Gastroesophageal sphincter (tissue), 4 donors: ENCODE data around the gene ABHD10. TPM values are rescaled to one million over a fixed set of nuclear protein-coding genes. Genes with fewer than 3 reads are reported as not detected.

Experiments
- ATAC-seq: fragments of 150-250 bp; one replicate; pipeline ENCODE4 v1.9.1; 2016; ENCODE audit warnings: mild to moderate bottlenecking, moderate library complexity
- H3K27ac ChIP-seq, 4 donors: fragments of 200-600 bp; sonication (generic) in 3 of 4; 1 replicate in 3 of 4; 2 replicates in 1 of 4; pipeline ENCODE4 v1.5.1; 2016 to 2019
- H3K27me3 ChIP-seq: fragments of 200-600 bp; sonication (generic); one replicate; pipeline ENCODE4 v1.5.1; 2019
- H3K36me3 ChIP-seq, 2 donors: fragments of 200-600 bp; sonication (generic); one replicate each; pipeline ENCODE4 v1.5.1; 2019; ENCODE audit warnings: control low read depth in 1 of 2
- H3K4me1 ChIP-seq, 3 donors: fragments of 200-600 bp; sonication (generic); 1 replicate in 2 of 3; 2 replicates in 1 of 3; pipeline ENCODE4 v1.5.1; 2016 to 2019; ENCODE audit warnings: control low read depth in 2 of 3
- H3K4me3 ChIP-seq, 2 donors: fragments of 200-600 bp; sonication (generic); one replicate each; pipeline ENCODE4 v1.5.1; 2019; ENCODE audit warnings: mild to moderate bottlenecking in 1 of 2, moderate library complexity in 1 of 2
- H3K9me3 ChIP-seq, 3 donors: fragments of 200-600 bp; sonication (generic); one replicate each; pipeline ENCODE4 v1.5.1; 2017 to 2019; ENCODE audit warnings: control low read depth in 2 of 3
- CTCF ChIP-seq, 4 experiments: fragments of 200-600 bp in 2 of 4; fragments of 450-650 bp in 2 of 4; sonication (generic) in 1 of 4; IDR thresholded peaks; one replicate each; pipeline ENCODE4 v1.5.1; 2017 to 2019; ENCODE audit warnings: antibody characterized with exemption in 4 of 4, mild to moderate bottlenecking in 2 of 4, moderate library complexity in 2 of 4
- EP300 ChIP-seq: sonication (generic); formaldehyde crosslinking; IDR thresholded peaks from one replicate; pipeline ENCODE4 v1.6.1; 2017; ENCODE audit warnings: antibody characterized with exemption, mild to moderate bottlenecking
- POLR2A ChIP-seq, 2 donors: fragments of 450-650 bp; IDR thresholded peaks; one replicate each; pipeline ENCODE4 v1.6.1; 2017; ENCODE audit warnings: antibody characterized with exemption in 2 of 2, mild to moderate bottlenecking in 2 of 2, moderate library complexity in 1 of 2
- POLR2AphosphoS5 ChIP-seq: sonication (generic); formaldehyde crosslinking; IDR thresholded peaks from one replicate; pipeline ENCODE4 v1.6.1; 2017; ENCODE audit warnings: antibody characterized with exemption
- WGBS, 2 donors: methylation state at CpG; one replicate each; pipeline ENCODE4 v1.1.5; 2018; ENCODE audit warnings: low coverage in 1 of 2; 5-methylcytosine and 5-hydroxymethylcytosine counted together
- total RNA-seq, 4 donors: library from RNA; depleted of rRNA; stranded (reverse); fragments of >200 nt; gene quantifications; one replicate each; pipeline ENCODE4 v1.1.0, GENCODE V29; 2016

The ABHD10 gene
- total RNA-seq: 10 to 100 TPM; 10.6 to 22.4 (median 17.1) TPM

GRCh38 chr3:111978583-111979433 is at the start of gene ABHD10:
Gene ABHD10 (plus strand): TSS chr3:111979026. CDS start chr3:111979062, 36 bp downstream.
- WGBS, 2 donors: 0 to 3% methylated on average over 8 to 20 of the region's 61 CpGs
- peak; percentile 97 for ATAC-seq

DNA sequence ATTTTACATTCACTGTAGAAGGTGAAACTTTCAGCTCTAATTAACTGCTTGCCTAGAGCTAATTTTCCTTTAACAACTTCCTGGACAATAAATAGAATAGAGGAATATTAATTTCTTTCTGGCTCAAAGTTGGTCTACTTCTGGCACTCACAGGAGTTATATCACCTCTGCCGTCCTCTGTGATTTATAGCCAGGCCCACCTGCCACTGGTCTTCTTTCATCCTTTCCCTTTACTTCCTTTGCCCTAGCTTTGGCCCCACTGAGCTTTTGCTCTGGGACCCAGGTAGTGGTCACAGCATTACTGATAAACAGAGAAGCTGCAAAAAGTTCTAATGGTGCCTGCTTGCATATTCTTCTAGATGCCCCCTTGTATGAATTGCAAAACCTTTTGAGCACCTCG is 49.3 kb upstream of the ABHD10 start:
- WGBS, 2 donors: 73 to 88% methylated on average over 2 of the region's 2 CpGs

More at GRCh38 chr3:111978583-111979433, at the start of gene ABHD10:
- no peaks in the 10 kb centered on the region for H3K9me3 ChIP-seq
- TF ChIP-seq EP300 (no peak), CTCF (IDR thresholded peaks at IDR 0.05) (no peak), POLR2A (IDR thresholded peaks at IDR 0.05) (peak; percentile 77 to 84), POLR2AphosphoS5 (peak; percentile 96)
- H3K4me1 ChIP-seq: peaks cover 2 to 34% (median 4%) of the 10 kb centered on the region in 3 donors
- H3K36me3 ChIP-seq: peaks cover 0 to 14% of the 10 kb centered on the region in 2 donors
- peak within 1 kb of the TSS; percentile 80 to 90 (median 88) for H3K27ac ChIP-seq
- peak within 1 kb of the TSS; percentile 86 to 92 for H3K4me3 ChIP-seq
- H3K27me3 ChIP-seq: no peaks in the 10 kb centered on the region

GRCh38 chr3:111932946-111933345 is 45.9 kb upstream of the ABHD10 start:
- no peak for TF ChIP-seq POLR2A (IDR thresholded peaks at IDR 0.05)
- H3K9me3 ChIP-seq: no peaks in the 10 kb centered on the region
- peaks cover 0 to 17% (median 0%) of the 10 kb centered on the region in 3 donors for H3K4me1 ChIP-seq
- no peak overlapping the region for H3K27ac ChIP-seq
- H3K27me3 ChIP-seq: no peaks in the 10 kb centered on the region
- no peak for ATAC-seq
- H3K4me3 ChIP-seq: no peak overlapping the region
- H3K36me3 ChIP-seq: peaks cover 0 to 12% of the 10 kb centered on the region in 2 donors
- WGBS, 2 donors: 43 to 49% methylated on average over 2 to 3 of the region's 3 CpGs

More for the DNA sequence above, 49.3 kb upstream of the ABHD10 start:
- H3K9me3 ChIP-seq: no peaks in the 10 kb centered on the region
- TF ChIP-seq POLR2A (IDR thresholded peaks at IDR 0.05) (no peak), EP300 (no peak), POLR2AphosphoS5 (no peak), CTCF (IDR thresholded peaks at IDR 0.05) (no peak)
- ATAC-seq: no peak
- H3K4me3 ChIP-seq: no peak overlapping the region
- no peak overlapping the region for H3K27ac ChIP-seq
- H3K27me3 ChIP-seq: no peaks in the 10 kb centered on the region
- H3K4me1 ChIP-seq: peaks cover 0 to 27% (median 1%) of the 10 kb centered on the region in 3 donors
- H3K36me3 ChIP-seq: peaks cover 0 to 26% of the 10 kb centered on the region in 2 donors

GRCh38 chr3:111936191-111936841 is 42.5 kb upstream of the ABHD10 start:
- no peaks in the 10 kb centered on the region for H3K27me3 ChIP-seq
- no peaks in the 10 kb centered on the region for H3K9me3 ChIP-seq
- peak overlapping the region in 1 of 4 donors; percentile 1 for H3K27ac ChIP-seq
- peaks cover 0 to 17% (median 0%) of the 10 kb centered on the region in 3 donors for H3K4me1 ChIP-seq
- peaks cover 0 to 45% of the 10 kb centered on the region in 2 donors for H3K36me3 ChIP-seq
- no peak for ATAC-seq
- TF ChIP-seq EP300: no peak
- no peak for TF ChIP-seq POLR2A (IDR thresholded peaks at IDR 0.05)
- no peak for TF ChIP-seq POLR2AphosphoS5
- TF ChIP-seq CTCF (IDR thresholded peaks at IDR 0.05): no peak
- H3K4me3 ChIP-seq: no peak overlapping the region

DNA sequence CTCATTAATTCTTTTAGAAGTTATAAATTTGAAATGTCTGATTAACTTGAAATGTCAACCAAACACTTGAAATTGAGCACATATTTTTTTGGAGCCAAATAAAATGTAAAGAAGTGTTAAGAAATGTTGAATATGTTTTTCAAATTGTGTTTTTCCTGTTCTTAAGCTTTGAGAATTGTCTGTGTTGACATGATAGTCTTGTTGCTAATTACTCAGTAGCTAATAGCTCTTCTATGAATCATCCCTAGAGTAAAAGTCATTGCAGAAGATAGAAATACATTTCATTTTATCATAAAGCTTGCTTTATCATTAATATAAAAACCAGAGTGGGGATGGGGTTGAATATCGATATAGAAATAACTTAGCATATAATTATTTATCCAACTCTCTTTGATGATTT is 41.9 kb upstream of the ABHD10 start:
- H3K27ac ChIP-seq: no peak overlapping the region
- 67 to 90% methylated on average over 1 of the region's 1 CpG for WGBS, 2 donors
- ATAC-seq: no peak

More for the DNA sequence above, 41.9 kb upstream of the ABHD10 start:
- no peak for TF ChIP-seq CTCF (IDR thresholded peaks at IDR 0.05)
- TF ChIP-seq POLR2AphosphoS5: no peak
- TF ChIP-seq EP300: no peak
- no peak for TF ChIP-seq POLR2A (IDR thresholded peaks at IDR 0.05)
- Histone ChIP-seq H3K4me3 (no peak overlapping the region), H3K9me3 (no peaks in the 10 kb centered on the region), H3K4me1 (peaks cover 0 to 17% (median 0%) of the 10 kb centered on the region in 3 donors), H3K27me3 (no peaks in the 10 kb centered on the region), H3K36me3 (peaks cover 0 to 48% of the 10 kb centered on the region in 2 donors)
